HG03095 (cell line): ENCODE results near the gene POLR2J.
"Not testable (repeated sequence)": the region's sequence is repeated elsewhere in the genome, so short reads cannot be mapped to it uniquely, and the experiment has no call there.

Experiments used
- ATAC-seq: cut with Tn5 transposase; IDR thresholded peaks from one replicate; pipeline ENCODE4 v1.9.1; 2021; ENCODE audit warnings: moderate library complexity; ENCODE audit not compliant: unreplicated experiment

The POLR2J gene

DNA sequence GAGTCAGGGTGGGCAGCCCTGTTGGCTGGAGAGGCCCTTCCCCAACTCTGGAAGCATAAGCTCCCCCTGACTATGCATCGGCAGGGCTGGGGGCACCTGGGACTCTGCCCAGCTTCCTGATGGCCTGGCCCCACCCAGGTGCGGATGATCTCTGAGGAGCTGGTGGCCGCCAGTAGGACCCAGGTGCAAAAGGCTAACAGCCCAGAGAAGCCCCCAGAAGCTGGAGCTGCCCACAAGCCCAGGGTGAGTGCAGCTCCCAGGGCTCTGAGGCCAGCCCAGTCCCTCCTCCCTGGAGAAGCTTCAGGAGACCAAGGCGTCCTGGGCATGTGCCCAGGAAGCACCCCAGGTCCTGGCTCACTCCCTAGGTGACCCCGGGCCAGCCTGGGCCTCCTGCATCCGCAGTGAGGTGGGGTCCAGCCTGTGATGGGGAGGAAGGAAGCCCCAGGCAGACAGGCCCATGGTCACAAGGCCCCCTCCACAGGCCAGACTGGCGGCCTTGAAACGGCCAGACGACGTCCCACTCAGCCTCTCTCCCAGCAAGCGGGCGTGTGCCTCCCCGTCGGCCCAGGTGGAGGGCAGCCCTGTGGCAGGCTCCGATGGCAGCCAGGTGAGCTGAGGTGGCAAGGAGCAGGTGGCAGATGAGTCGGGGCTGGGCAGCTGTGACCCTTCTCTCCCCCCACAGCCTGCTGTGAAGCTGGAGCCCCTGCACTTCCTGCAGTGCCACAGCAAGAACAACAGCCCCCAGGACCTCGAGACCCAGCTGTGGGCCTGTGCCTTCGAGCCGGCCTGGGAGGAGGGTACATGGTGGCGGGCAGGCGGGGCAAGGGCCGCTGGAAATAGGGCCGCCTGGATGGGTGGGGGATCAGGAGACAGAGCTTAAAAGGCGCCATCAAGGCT, 10.9 kb downstream of the POLR2J start:
- no peak for ATAC-seq

DNA sequence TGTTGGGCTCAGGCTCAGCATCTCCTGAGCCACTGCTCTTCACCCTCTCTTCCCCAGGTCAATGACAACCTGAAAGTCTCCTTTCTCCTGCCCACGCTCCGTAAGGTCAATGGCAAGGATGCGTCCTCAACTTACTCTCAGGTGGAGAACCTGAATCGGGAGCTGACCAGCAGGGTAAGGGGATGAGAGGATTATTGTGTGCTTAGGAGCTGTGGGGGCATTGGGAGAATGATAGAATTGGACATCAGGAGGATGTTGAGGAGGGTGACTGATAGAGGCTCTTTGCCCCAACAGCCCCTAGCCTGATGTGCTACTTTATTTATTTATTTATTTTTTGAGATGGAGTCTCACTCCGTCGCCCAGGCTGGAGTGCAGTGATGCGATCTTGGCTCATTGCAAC, 12.6 kb downstream of the POLR2J start:
- no peak for ATAC-seq

GRCh38 chr7:102464577-102465280, 14.0 kb downstream of the POLR2J start, which contains the start of the genes ALKBH4 and LRWD1:
ALKBH4 (minus strand) TSS chr7:102464863; CDS start chr7:102464836, 27 bp downstream.
LRWD1 (plus strand) TSS chr7:102464984; CDS start chr7:102465081, 97 bp downstream.
- ATAC-seq = peak; percentile 79

DNA sequence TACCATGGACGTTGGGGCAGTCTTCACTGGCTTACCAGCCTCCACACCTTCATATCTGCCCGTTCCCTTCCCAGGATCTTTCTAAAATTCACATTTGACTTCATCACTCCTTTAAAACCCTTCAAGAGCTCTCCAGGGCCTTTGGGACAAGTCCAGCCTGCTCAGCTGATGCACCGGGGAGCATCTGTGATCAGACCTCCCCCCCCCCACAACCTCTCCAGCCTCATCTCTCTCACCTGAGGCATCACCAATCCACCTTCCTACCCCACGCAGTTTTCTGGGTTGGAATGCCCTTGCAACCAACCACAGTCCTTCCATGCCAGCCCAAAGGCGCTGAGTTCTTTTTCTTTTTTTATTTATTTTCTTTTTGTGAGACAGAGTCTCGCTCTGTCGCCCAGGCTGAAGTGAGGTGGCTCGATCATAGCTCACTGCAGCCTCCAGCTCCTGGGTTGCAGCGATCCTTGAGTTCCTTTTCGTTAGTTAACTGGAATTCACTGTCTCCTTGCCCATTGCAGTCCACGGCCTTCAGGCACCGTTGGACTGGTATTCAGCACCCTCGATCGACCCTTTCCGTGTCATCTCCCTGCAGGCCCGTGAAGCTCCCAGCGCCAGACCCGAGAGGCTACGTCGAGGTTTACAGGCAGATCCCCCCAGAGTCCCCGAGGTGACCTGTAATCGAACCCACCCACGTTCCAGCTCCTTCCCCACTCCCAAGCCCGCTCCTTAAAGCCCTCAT, 14.7 kb downstream of the POLR2J start:
- no peak for ATAC-seq

- no peak for ATAC-seq
These were observed 18.3 kb downstream of the POLR2J start for GRCh38 chr7:102460467-102460866.

DNA sequence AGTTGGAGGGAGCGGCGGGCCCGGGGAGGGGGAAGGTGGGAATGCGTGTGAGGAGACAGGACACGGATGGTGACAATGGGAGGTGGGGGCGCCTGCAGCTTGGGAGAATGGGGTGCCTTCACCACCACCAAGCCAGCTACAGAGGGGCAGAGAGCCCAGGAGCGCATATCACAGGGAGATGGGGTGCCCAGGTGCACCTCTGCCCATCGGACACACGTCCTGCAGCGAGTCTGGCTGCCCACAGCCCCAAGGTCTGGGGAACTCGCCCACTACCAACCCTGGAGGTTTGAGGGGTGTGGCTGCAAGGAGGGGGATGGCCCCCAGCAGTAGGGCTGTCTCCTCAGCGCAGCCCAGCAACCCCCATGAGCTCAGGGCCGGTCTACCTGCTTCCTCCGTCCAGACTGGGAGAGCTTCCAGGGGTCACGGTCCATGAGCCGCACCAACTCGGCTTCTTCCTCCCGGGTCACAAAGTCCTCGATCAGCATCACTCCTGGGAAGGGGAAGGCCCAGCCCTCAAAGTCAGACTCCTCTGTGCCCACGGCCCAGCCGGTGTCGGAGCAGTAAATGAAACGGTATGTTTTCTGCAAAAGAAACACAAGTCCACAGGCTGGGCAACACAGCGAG, 19.4 kb downstream of the POLR2J start:
- no peak for ATAC-seq

DNA sequence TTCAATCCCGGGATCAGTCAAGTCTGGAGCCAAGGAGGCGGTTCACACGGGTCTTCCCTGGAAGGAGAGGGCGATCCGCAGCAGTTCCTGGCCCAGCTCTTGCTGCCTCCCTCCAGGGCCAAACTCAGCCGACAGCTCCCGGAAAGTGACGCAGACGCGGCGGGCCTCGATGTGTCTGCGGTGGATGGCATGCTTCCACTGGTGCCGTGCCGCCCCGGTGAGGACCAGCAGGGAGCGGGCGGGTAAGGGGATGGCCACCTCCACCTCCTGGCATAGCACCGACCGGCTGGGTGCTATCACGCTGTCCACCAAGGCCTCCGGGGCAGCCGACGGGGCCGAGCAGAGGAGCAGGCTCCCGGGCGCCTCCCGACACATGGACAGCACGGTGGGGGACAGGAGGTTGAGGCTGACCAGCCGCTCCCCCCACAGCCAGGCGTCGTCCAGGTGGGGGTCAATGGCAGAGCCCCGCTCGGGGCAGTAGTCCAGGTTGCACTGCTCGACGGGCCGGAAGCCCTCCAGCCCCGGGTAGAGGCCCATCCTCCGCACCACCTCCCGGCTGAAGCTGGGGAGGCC, 21.3 kb downstream of the POLR2J start:
- no peak for ATAC-seq

DNA sequence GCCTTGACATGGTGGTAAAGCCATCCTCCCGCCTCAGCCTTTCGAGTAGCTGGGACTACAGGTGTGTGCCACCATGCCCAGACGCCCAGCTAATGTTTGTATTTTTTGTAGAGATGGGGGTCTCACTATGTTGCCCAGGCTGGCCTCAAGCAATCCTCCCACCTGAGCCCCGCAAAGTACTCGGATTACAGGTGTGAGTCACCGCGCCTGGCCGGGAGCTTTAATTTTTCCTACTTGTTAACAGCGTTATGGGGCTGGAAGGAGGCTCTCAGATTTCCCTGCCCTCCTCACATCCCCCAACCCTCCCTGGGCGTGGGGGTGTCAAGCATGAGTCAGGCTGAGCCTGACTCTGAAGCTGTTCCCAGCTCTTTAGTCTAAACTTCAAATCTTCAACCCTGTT, 22.4 kb downstream of the POLR2J start:
- no peak for ATAC-seq

- ATAC-seq = no peak
These were observed 23.1 kb downstream of the POLR2J start for GRCh38 chr7:102455596-102455995.

DNA sequence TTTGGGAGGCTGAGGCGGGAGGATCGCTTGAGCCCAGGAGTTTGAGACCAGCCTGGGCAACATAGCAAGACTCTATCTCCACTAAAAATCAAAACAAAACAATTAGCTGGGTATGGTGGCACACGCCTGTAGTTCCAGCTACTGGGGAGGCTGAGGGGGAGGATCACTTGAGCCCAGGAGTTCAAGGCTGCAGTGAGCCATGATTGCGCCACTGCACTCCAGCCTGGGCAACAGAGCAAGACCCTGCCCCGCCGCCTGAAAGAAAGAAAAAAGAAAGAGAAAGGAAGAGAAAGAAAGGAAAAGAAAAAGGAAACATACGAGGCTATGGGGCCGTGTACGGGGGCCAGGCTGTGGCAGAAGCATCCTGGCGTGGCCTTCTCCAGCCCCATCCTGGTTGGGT, 23.8 kb downstream of the POLR2J start:
- not testable (repeated sequence) for ATAC-seq

DNA sequence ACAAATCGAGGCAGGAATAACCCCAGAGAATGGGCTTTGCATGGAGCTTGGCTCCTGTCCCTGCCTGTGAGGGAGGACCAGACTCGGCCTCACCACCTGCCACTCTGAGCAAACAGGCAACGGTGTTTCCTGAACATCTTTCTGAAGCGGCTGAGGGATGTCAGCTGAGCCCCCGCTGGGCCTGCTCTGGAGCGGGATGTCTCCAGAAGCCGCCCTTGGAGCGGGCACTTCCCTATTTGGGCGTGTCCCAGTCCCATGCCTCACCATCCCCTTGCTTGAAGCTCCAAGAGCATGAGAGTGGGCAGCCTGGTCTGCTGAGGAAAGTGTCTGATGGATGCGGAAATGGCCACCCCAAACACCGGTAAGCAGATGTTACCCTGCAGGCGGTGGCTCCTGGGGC, 24.3 kb downstream of the POLR2J start:
- no peak for ATAC-seq

GRCh38 chr7:102453319-102453718, 25.4 kb downstream of the POLR2J start:
- ATAC-seq = no peak

- no peak for ATAC-seq
These were observed 26.3 kb downstream of the POLR2J start for GRCh38 chr7:102452451-102452850.

DNA sequence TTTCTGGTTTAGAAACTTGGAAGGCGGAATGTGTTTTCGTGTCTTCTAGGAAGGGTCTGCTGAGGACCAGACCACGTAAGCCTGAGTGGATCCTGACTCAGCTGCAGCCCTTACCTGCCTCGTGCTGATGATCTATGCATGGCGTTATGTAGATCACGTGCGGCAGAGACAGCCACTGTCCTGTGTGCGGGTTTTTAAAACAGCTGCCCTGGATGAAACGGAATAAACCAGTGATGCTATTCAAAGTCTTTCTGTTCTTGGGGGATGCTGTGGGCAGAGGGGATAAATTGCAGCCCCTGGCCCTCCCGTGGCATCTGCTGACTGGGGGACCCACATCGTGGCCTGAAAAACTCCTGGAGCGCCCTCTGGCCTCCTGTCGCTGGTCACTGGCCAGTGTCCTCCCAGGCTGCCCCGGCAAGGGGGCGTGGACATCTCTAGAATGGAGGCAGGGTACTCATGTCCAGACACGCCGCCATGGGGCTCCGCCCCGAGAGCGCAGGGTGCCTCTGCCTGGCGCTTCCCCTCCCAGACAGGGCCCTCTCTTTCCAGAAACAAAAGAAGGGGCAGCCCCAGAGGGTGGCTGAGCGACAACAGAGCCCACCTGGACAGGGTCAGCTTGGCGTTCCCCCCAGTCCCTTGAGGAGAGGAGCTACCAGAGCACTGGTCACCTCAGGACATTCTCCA, 27.2 kb downstream of the POLR2J start:
- no peak for ATAC-seq

DNA sequence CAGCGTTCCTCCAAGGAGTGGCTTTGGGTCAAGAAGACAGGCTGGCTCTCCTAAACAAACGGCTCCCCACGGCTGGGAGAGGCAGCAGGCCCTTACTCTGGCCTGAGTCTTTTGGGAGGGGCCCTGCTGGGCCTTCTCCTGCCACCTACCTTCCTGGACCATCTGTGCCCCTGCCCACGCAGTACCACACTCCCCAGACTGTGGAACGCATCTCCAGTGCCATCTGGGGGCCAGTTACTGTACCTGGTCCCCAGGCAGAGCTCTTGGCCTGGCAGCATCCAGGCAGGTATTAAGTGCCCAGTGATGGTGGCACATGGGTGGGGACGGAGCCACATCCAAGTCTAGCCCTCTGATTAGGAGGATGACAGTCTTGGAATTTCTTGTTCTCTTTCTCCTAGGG, 28.5 kb downstream of the POLR2J start:
- ATAC-seq = no peak

DNA sequence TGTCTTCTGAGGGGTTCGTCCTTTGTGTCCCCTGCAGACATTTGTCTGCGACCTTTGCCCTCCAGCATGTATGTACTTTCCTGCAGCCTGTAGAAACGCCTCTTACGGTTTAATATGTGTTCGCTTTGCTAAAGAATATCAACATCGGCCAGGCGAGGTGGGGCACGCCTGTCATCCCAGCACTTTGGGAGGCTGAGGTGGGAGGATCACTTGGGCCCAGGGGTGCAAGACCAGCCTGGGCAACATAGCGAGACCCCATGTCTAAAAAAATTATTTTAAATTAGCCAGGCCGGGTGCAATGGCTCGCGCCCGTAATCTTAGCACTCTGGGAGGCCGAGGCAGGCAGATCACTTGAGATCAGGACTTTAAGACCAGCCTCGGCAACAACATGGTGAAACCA, 29.6 kb downstream of the POLR2J start:
- no peak for ATAC-seq

DNA sequence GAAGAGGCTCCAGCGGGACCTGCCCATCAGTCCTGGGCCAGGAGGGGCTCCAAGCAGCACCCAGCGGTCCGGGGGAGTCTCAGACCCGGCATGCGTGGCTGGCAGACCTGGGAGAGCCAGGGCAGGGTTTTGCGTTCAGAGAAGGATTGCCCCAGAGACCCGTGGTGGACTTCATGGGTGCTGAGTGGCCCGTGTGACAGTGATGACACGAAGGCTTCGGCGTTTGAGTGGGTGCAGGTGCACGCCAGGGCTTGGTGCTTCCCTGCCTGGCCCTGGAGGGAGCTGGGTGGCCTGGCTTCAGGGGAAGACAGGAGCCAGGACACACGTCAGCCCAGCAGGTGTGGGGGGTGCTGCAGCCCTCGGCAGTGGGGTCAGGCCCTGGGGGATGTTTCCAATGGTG, 31.4 kb downstream of the POLR2J start:
- no peak for ATAC-seq

GRCh38 chr7:102446387-102447156, 32.1 kb downstream of the POLR2J start:
- no peak for ATAC-seq

DNA sequence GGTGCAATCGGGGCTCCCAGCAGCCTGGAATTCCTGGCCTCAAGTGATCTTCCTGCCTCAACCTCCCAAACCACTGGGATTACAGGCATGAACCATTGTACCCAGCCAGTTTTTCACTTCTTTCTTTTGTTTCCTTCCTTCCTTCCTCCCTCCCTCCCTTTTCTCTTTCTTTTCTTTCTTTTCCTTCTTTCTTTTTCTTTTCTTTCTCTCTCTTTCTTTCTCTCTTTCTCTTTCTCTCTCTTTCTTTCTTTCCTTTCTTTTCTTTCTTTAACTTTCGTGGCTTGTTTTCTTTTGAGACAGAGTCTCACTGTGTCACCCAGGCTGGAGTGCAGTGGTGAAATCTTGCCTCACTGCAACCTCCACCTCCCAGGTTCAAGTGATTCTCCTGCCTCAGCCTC, 33.0 kb downstream of the POLR2J start:
- no peak for ATAC-seq
